Stimulated activated CD4-positive, alpha-beta T cell treated with anti-CD3 and anti-CD28 coated beads, TNF-alpha, amount 100 ng/mL, for 24 hours (primary cell): Measurements from ENCODE around the gene CLCN7.
A peak's percentile ranks its signal among the peaks of the same experiment; 100 is the strongest.

Experiments used
- DNase-seq, 3 experiments: peaks; one replicate each; pipeline ENCODE4 v3.0.0-alpha.2; 2020; ENCODE audit warnings: low read depth in 3 of 3

Gene CLCN7

GRCh38 chr16:1430759-1431496 lies 43.9 kb downstream of the CLCN7 start, which contains the start of gene PERCC1:
Gene PERCC1, plus strand, starts transcription at chr16:1431078. Its CDS starts 1,516 bp downstream, at chr16:1432594.
- no peak for DNase-seq

- DNase-seq = no peak
Observed at GRCh38 chr16:1430214-1430758, 44.5 kb downstream of the CLCN7 start.

- DNase-seq = no peak
Observed at GRCh38 chr16:1429631-1430030, 45.2 kb downstream of the CLCN7 start.

- DNase-seq = no peak
Observed at GRCh38 chr16:1429012-1429411, 45.8 kb downstream of the CLCN7 start.

- DNase-seq = peak in 1 of 3 experiments; percentile 52
Observed at GRCh38 chr16:1428511-1428910, 46.3 kb downstream of the CLCN7 start.

GRCh38 chr16:1427473-1428461 lies 47.1 kb downstream of the CLCN7 start:
- DNase-seq = no peak

- no peak for DNase-seq
Observed at GRCh38 chr16:1426734-1427471, 47.9 kb downstream of the CLCN7 start.

GRCh38 chr16:1425616-1426370 lies 49.0 kb downstream of the CLCN7 start:
- no peak for DNase-seq

GRCh38 chr16:1424028-1424427 lies 50.8 kb downstream of the CLCN7 start:
- no peak for DNase-seq

GRCh38 chr16:1422076-1422475 lies 52.8 kb downstream of the CLCN7 start:
- no peak for DNase-seq

GRCh38 chr16:1420111-1420539 lies 54.7 kb downstream of the CLCN7 start:
- no peak for DNase-seq

GRCh38 chr16:1416521-1416941 lies 58.3 kb downstream of the CLCN7 start:
- no peak for DNase-seq

- DNase-seq = peak; percentile 57 to 74 (median 69)
Observed at GRCh38 chr16:1414532-1415260, 60.1 kb downstream of the CLCN7 start, which contains the start of gene UNKL. Gene UNKL, minus strand, starts transcription at chr16:1414704. Its CDS starts 13 bp downstream, at chr16:1414691.

GRCh38 chr16:1413684-1414531 lies 60.9 kb downstream of the CLCN7 start:
- peak in 2 of 3 experiments; percentile 34 to 61 for DNase-seq

- DNase-seq = no peak
Observed at GRCh38 chr16:1412847-1413246, 62.0 kb downstream of the CLCN7 start.

GRCh38 chr16:1408171-1408837 lies 66.5 kb downstream of the CLCN7 start:
- DNase-seq = peak; percentile 94 to 97 (median 95)

- DNase-seq = no peak
Observed at GRCh38 chr16:1407753-1408152, 67.1 kb downstream of the CLCN7 start.

- DNase-seq = no peak
Observed at GRCh38 chr16:1403733-1404132, 71.1 kb downstream of the CLCN7 start.
